ENCODE results near the gene RAG2.
"Not testable (repeated sequence)": the region's sequence is repeated elsewhere in the genome, so short reads cannot be mapped to it uniquely, and the experiment has no call there.

The RAG2 gene

GRCh38 chr11:36557991-36558390, 40.0 kb downstream of the RAG2 start:
- Histone ChIP-seq H3K36me3 (ENCODE audit: control insufficient read depth in 4 of 4, insufficient read depth in 4 of 4, low read length in 3 of 4) (no peaks in the 10 kb centered on the region), H3K9me3 (ENCODE audit: control extremely low read depth in 1 of 5, control insufficient read depth in 4 of 5, insufficient read depth in 2 of 5, low read depth in 1 of 5, low read length in 4 of 5) (peaks cover 0 to 3% (median 0%) of the 10 kb centered on the region in 5 experiments), H3K4me1 (ENCODE audit: control extremely low read depth in 1 of 4, control insufficient read depth in 4 of 4, insufficient read depth in 4 of 4, low read length in 3 of 4) (no peaks in the 10 kb centered on the region), H3K27ac (ENCODE audit: insufficient read depth in 1 of 2, low read depth in 1 of 2, low read length in 2 of 2, poor library complexity in 1 of 2, severe bottlenecking in 2 of 2) (no peak overlapping the region), H3K27me3 (replicated peaks in 2 of 5; ENCODE audit: control insufficient read depth in 4 of 5, insufficient read depth in 5 of 5, low read length in 4 of 5) (no peaks in the 10 kb centered on the region), H3K4me3 (ENCODE audit: control insufficient read depth in 1 of 7, extremely low read depth in 1 of 7, insufficient read depth in 4 of 7, low read depth in 2 of 7, low read length in 6 of 7) (no peak overlapping the region)
- POLR2A ChIA-PET = no interaction called here
- CTCF ChIA-PET = no interaction called here
- DNase-seq = no peak

GRCh38 chr11:36557390-36557789, 40.6 kb downstream of the RAG2 start:
- CTCF ChIA-PET; DNase-seq; H3K36me3 ChIP-seq (ENCODE audit: control insufficient read depth in 4 of 4, insufficient read depth in 4 of 4, low read length in 3 of 4): not testable (repeated sequence)

GRCh38 chr11:36550385-36551115, 47.5 kb downstream of the RAG2 start:
- CTCF ChIA-PET = interaction anchor here (0.7 kb wide), 1 partner anchor 210 kb away, joined by 3 read pairs; no protein-coding TSS in a partner anchor

More at GRCh38 chr11:36557390-36557789, 40.6 kb downstream of the RAG2 start:
- POLR2A ChIA-PET; H3K4me3 ChIP-seq (ENCODE audit: control insufficient read depth in 1 of 7, extremely low read depth in 1 of 7, insufficient read depth in 4 of 7, low read depth in 2 of 7, low read length in 6 of 7); H3K4me1 ChIP-seq (ENCODE audit: control extremely low read depth in 1 of 4, control insufficient read depth in 4 of 4, insufficient read depth in 4 of 4, low read length in 3 of 4); H3K9me3 ChIP-seq (ENCODE audit: control extremely low read depth in 1 of 5, control insufficient read depth in 4 of 5, insufficient read depth in 2 of 5, low read depth in 1 of 5, low read length in 4 of 5); H3K27me3 ChIP-seq (replicated peaks in 2 of 5; ENCODE audit: control insufficient read depth in 4 of 5, insufficient read depth in 5 of 5, low read length in 4 of 5); H3K27ac ChIP-seq (ENCODE audit: insufficient read depth in 1 of 2, low read depth in 1 of 2, low read length in 2 of 2, poor library complexity in 1 of 2, severe bottlenecking in 2 of 2): not testable (repeated sequence)
- no CpG with 5 or more reads among the region's 17 CpGs for WGBS (ENCODE audit: insufficient coverage)

More at GRCh38 chr11:36550385-36551115, 47.5 kb downstream of the RAG2 start:
- no peaks in the 10 kb centered on the region for H3K27me3 ChIP-seq (replicated peaks in 2 of 5; ENCODE audit: control insufficient read depth in 4 of 5, insufficient read depth in 5 of 5, low read length in 4 of 5)
- H3K9me3 ChIP-seq (ENCODE audit: control extremely low read depth in 1 of 5, control insufficient read depth in 4 of 5, insufficient read depth in 2 of 5, low read depth in 1 of 5, low read length in 4 of 5) = no peaks in the 10 kb centered on the region
- no peak overlapping the region for H3K4me3 ChIP-seq (ENCODE audit: control insufficient read depth in 1 of 7, extremely low read depth in 1 of 7, insufficient read depth in 4 of 7, low read depth in 2 of 7, low read length in 6 of 7)
- no peak for DNase-seq
- POLR2A ChIA-PET = no interaction called here
- H3K4me1 ChIP-seq (ENCODE audit: control extremely low read depth in 1 of 4, control insufficient read depth in 4 of 4, insufficient read depth in 4 of 4, low read length in 3 of 4) = no peaks in the 10 kb centered on the region
- H3K36me3 ChIP-seq (ENCODE audit: control insufficient read depth in 4 of 4, insufficient read depth in 4 of 4, low read length in 3 of 4) = no peaks in the 10 kb centered on the region
- H3K27ac ChIP-seq (ENCODE audit: insufficient read depth in 1 of 2, low read depth in 1 of 2, low read length in 2 of 2, poor library complexity in 1 of 2, severe bottlenecking in 2 of 2) = no peak overlapping the region
- no CpG with 5 or more reads among the region's 1 CpG for WGBS (ENCODE audit: insufficient coverage)

Measured in common myeloid progenitor, CD34-positive (primary cell).